NCI-H187 (cell line): ENCODE results near the gene GPR152.
"Not testable (repeated sequence)": the region's sequence is repeated elsewhere in the genome, so short reads cannot be mapped to it uniquely, and the experiment has no call there.

Experiments used
- DNase-seq, 2 experiments: peaks; one replicate each; lab custom pipeline; 2025; lab: John Stamatoyannopoulos, UW

The GPR152 gene

GRCh38 chr11:67439321-67440228 is 13.0 kb downstream of the GPR152 start:
- DNase-seq: no peak

- no peak for DNase-seq
These were observed 14.2 kb downstream of the GPR152 start for GRCh38 chr11:67438158-67438902.

DNA sequence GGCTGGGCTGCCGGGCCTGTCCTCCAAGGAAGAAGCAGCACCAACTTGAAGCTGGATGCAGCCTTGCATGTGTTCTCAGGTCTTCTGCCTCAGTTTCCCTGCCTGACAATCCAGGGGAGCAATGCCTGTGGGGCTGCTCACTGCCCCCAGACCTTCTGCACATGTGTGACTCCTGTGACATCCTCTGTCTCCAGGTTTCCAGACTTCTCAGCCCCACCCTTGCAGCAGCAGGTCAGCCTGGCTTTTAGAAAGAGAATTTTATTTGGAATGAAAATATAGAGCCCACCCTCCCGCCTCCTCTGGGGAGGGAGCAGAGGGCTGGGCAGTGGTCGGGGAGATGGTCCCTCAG is 14.7 kb downstream of the GPR152 start:
- no peak for DNase-seq

DNA sequence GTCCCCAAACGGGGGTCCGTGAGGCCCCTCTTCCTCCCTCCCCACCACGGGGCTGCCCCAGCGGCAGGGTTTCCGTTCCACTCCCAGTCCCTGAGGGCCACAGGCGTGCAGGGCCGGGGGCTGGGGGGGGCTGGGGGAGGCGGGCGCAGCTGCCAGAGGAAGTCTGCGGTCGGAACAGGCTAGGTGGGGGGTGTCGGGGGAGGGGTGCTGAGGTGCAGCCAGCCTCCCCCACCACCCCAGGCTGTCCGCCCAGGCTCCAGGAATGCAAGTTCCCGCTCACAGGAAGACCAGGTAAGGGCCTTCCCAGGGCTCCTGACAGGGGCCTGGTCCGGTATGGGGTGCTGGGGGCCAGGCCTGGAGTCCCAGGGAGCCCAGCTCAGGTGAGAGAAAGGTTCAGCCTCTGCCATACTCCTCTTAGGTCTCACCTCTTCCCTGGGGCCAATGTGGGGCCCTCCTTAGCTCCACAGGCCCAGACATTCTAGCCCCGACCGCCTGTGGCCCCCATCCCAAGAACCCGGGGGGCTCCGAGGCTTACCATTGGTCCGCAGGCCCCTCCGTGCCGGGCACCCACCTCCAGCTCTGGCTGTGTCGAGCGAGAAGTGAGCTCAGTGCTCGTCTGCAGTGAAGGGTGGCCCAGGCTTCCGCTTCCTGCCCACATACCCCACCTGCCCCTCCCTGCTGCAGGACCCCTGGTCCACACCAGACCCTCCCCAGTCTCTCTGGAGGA is 15.3 kb downstream of the GPR152 start, which contains the start of gene PTPRCAP:
PTPRCAP (minus strand) TSS at position 601 of the 727 bp plus-strand sequence; CDS start at position 538, 63 bp downstream.
- DNase-seq: no peak

DNA sequence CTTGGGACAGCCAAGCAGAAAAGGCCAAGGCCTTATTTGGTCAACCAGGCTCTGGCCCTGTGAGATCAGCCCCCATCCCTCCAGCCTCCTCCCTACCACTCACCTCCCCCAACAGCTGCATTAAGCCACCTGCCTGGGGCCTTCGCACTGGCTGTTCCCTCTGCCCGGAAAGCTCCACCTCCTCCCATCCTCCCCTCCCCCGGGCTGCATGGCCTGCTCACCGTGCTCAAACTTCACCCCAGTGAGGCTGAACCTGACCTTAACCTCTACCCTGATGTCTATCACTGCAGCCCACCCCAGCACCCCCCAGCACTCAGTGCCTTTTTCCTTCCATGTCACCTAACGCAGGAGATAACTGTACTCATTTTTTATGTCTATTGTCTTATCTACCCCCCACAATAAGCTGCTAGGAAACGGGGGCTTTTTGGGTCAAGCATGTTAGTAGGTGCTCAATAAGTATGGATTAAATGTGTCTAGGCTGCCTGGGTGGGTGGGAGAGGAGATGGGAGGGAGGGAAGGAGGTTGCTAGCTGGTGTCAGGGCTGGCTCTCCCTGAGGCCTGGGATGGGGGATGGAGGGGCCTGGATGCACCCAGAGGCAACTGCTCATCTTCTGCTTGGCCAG is 16.0 kb downstream of the GPR152 start:
- DNase-seq: no peak

GRCh38 chr11:67435727-67436458 is 16.6 kb downstream of the GPR152 start:
- no peak for DNase-seq

DNA sequence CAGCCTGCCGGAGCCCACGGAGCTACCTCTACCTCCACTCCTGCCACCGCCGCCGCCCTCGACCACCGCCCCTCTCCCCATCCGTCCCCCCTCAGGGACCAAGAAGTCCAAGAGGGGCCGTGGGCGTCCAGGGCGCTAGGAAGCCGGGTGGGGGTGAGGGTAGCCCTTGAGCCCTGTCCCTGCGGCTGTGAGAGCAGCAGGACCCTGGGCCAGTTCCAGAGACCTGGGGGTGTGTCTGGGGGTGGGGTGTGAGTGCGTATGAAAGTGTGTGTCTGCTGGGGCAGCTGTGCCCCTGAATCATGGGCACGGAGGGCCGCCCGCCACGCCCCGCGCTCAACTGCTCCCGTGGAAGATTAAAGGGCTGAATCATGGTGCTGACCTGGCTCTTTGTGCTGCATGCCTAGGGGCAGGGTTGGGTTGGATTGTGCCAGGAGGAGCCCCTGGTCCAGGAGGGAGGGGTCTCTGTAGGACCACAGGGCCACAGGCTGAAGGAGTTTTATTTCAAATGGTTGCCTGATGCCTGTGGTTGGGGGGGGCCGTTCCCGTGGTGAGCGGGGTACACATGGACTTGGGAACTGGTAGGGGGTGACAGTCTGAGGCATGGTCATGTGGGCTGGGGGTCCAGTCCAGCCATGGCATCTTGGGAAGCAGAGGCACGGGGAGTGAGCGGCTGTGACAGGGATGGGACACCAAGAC is 17.4 kb downstream of the GPR152 start:
- no peak for DNase-seq

GRCh38 chr11:67434395-67434881 is 18.1 kb downstream of the GPR152 start:
- DNase-seq: no peak

DNA sequence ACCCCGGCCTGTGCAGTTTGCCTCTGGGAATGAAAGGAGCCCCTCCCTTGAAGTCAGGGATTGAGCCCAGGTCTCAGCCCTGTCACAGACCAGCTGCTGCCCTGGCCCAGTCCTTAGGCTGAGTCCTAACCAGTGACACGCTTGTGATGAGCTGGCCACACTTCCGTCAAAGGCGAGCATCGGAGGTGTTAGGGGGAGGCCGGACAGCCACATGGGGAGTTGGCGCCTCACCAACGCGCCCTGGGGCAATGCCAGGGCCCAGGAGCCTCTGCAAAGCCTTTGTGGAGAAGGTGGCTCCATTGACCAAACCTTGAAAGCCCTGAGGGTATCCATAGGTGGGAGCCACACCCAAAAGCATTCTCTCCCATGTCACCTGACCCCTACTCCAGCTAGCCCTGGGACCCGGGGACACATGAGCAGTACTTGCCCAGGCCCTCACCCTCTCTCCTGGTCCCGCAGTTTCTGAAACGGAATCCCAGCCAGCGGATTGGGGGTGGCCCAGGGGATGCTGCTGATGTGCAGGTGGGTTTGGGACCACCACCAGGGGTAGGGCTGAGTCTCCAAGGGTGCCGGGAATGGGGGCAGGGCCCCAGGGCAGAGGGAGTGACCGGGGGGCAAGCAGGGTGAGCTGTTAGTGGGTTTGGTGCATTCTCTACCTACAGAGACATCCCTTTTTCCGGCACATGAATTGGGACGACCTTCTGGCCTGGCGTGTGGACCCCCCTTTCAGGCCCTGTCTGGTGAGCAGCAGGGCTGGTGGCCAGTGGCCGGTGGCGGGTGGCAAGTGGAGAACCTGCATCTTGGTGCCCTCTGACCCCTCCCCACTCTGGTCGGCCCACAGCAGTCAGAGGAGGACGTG is 18.8 kb downstream of the GPR152 start:
- no peak for DNase-seq

DNA sequence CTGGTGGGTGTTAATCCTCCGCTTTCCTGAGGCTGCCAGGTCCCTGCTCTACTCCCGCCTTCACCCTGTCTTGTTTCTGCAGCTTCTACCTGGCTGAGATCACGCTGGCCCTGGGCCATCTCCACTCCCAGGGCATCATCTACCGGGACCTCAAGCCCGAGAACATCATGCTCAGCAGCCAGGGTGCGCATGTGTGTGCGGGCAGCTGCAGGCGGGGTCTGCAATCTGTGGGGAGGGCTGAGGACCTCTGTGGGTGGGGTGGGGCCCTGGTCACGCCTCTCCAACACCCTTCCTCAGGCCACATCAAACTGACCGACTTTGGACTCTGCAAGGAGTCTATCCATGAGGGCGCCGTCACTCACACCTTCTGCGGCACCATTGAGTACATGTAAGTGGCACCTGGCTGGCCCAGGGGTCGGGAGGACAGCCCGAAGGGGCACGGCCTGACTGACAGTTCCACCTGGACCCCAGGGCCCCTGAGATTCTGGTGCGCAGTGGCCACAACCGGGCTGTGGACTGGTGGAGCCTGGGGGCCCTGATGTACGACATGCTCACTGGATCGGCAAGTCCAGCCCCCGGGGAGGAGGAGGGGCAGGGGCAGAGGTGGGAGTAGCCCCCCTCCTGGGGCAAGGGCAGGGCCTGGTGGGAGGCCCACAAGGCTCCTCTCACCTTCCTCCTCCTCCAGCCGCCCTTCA is 19.7 kb downstream of the GPR152 start:
- DNase-seq: no peak

DNA sequence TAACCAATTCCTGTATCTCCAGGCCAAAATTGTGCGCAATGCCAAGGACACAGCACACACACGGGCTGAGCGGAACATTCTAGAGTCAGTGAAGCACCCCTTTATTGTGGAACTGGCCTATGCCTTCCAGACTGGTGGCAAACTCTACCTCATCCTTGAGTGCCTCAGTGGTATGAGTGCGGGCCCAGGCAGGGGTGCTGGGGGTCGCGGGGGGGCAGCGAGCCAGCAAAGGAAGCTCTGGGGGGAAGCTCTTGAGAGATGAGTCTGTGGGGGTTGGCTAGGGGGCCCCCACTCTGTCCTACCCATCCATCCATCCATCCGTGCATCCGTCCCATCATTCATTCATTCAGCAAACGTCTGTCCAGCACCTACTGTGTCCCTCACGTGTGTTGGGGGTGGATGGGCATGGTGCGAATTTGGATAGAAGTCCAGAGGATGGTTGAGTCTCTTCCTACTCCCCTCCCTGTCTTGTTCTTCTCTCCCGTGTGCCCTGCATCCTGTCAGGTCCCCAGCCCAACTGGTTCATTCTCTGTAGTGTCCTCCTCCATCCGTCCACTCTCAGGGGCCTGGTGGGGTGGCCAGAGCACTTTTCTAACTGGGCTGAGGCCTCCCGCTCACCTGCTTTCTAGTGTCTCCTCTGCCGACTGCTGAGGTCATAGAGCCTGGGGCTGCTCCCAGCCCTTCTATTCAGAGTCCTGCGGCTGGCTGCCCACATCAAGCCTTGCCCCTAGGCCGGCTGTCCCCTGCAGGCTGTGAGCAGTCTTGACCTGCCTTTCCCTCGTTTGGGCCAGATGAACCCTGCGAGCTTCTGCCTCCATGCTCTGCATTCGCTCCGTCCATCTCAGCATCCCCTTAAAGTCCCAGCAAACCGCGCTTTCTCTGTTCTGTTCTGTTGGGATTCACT is 20.9 kb downstream of the GPR152 start:
- no peak for DNase-seq

- no peak for DNase-seq
These were observed 22.8 kb downstream of the GPR152 start for GRCh38 chr11:67429722-67430121.

DNA sequence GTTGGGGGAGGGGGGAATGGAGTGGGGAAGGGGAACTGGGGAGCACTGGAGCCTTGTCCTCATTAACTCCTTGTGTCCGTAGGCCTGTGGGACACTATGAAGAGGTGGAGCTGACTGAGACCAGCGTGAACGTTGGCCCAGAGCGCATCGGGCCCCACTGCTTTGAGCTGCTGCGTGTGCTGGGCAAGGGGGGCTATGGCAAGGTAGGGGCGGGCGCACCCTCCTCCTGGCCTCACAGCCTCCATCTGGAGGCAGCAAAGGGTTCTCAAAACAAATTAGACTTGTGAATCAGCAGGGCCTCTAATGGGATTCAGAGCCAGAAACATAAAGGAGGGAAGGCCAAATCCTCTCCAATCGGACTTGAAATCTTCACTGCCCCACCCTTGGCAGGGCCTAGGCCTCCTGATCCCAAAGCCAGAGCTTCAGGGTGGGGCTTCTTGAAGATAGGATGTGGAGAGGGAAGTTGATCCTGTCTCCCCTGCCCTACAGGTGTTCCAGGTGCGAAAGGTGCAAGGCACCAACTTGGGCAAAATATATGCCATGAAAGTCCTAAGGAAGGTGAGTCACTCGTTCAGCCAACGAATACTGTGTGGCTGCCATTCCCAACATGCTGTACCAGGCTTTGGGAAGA is 23.4 kb downstream of the GPR152 start:
- no peak for DNase-seq

GRCh38 chr11:67428052-67429001 is 24.2 kb downstream of the GPR152 start, which contains the start of gene RPS6KB2:
Gene RPS6KB2, plus strand, starts transcription at chr11:67428494. Its CDS starts 52 bp downstream, at chr11:67428546.
- peak; percentile 93 to 97 for DNase-seq

- not testable (repeated sequence) for DNase-seq
These were observed 25.1 kb downstream of the GPR152 start for GRCh38 chr11:67427364-67427859.
